Left lung (tissue), 10 donors: ENCODE data around the gene DARS2. TPM values are rescaled to one million over a fixed set of nuclear protein-coding genes. Genes with fewer than 3 reads are reported as not detected.
"Not testable (repeated sequence)": the region's sequence is repeated elsewhere in the genome, so short reads cannot be mapped to it uniquely, and the experiment has no call there.

ENCODE experiments used
- ATAC-seq: fragments of 200-7000 bp; cut with Tn5 transposase; one replicate; pipeline ENCODE4 v1.9.1; 2020; ENCODE audit warnings: moderate library complexity
- DNase-seq, 4 donors: peaks; one replicate each; pipeline ENCODE4 v3.0.0-alpha.2; 2013 to 2020
- H3K27ac ChIP-seq, 2 donors: fragments of 200-600 bp; sonication (generic) in 1 of 2; one replicate each; pipeline versions ENCODE4 v1.5.0 to v1.8.0; 2020 to 2021
- H3K27me3 ChIP-seq, 2 donors: fragments of 200-600 bp; sonication (generic) in 1 of 2; one replicate each; pipeline versions ENCODE4 v1.5.0 to v1.8.0; 2020 to 2021
- H3K36me3 ChIP-seq, 2 donors: fragments of 200-600 bp; sonication (generic) in 1 of 2; one replicate each; pipeline versions ENCODE4 v1.5.0 to v1.8.0; 2020 to 2021
- H3K4me1 ChIP-seq, 2 donors: fragments of 200-600 bp; one replicate each; pipeline ENCODE4 v1.8.0; 2021
- H3K4me3 ChIP-seq, 2 donors: fragments of 200-600 bp; sonication (generic) in 1 of 2; one replicate each; pipeline versions ENCODE4 v1.5.0 to v1.8.0; 2020 to 2021; ENCODE audit warnings: mild to moderate bottlenecking in 1 of 2
- H3K9me3 ChIP-seq, 2 donors: fragments of 200-600 bp; sonication (generic) in 1 of 2; one replicate each; pipeline versions ENCODE4 v1.5.0 to v1.8.0; 2020 to 2021
- intact Hi-C, 2 donors: fragments of 100-400 bp; cut with DNase I; formaldehyde crosslinking; loops; one replicate each; pipeline versions ENCODE4 v1.11.2 to v1.14.2; 2022
- polyA plus RNA-seq, 6 donors: library from polyadenylated mRNA; unstranded; fragments of 120-200 nt; gene quantifications; one replicate each; pipeline ENCODE4 v1.2.1, GENCODE V29; 2013; ENCODE audit not compliant: insufficient read length in 6 of 6
- total RNA-seq, 2 donors: library from RNA; stranded (reverse); fragmentation: NEBNext Ultra II Directional; extraction: Animal tissue kit (Norgen Biotek cat#: 25700); gene quantifications; one replicate each; pipeline ENCODE4 v1.2.1, GENCODE V29; 2021
- TF ChIP-seq, protein P1 (sequence below), 2 donors: fragments of 200-600 bp; sonication (generic) in 1 of 2; IDR thresholded peaks; one replicate each; pipeline versions ENCODE4 v1.5.0 to v1.8.0; 2021; ENCODE audit warnings: antibody characterized with exemption in 2 of 2
- donor health status: DM: no; HTN: yes; CAD: no.
- donor health status: DM: no; HTN: no; CAD: no.

DARS2 gene
- total and polyA plus RNA-seq, 8 donors: 19.9 to 24.7 (median 21.3) TPM

DNA sequence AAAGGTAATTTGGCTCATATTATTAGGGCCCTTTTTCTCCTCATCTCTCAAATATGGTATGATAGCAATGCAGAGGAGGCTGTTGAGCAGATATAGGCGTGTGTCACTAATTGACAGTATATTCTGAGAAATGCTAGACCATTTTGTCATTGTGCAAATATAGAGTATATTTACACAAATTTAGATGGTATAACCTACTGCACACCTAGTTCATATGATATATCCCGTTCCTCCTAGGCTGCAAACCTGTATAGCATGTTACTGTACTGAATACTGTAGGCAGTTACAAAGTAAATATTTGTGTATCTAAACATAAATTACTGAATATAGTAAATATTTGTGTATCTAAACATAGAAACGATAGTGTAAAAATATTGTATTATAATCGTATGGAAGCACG lies 52.3 kb downstream of the DARS2 start:
- no peaks in the 10 kb centered on the region for H3K9me3 ChIP-seq
- TF ChIP-seq, protein P1, sequence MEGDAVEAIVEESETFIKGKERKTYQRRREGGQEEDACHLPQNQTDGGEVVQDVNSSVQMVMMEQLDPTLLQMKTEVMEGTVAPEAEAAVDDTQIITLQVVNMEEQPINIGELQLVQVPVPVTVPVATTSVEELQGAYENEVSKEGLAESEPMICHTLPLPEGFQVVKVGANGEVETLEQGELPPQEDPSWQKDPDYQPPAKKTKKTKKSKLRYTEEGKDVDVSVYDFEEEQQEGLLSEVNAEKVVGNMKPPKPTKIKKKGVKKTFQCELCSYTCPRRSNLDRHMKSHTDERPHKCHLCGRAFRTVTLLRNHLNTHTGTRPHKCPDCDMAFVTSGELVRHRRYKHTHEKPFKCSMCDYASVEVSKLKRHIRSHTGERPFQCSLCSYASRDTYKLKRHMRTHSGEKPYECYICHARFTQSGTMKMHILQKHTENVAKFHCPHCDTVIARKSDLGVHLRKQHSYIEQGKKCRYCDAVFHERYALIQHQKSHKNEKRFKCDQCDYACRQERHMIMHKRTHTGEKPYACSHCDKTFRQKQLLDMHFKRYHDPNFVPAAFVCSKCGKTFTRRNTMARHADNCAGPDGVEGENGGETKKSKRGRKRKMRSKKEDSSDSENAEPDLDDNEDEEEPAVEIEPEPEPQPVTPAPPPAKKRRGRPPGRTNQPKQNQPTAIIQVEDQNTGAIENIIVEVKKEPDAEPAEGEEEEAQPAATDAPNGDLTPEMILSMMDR (IDR thresholded peaks at IDR 0.05): no peak

DNA sequence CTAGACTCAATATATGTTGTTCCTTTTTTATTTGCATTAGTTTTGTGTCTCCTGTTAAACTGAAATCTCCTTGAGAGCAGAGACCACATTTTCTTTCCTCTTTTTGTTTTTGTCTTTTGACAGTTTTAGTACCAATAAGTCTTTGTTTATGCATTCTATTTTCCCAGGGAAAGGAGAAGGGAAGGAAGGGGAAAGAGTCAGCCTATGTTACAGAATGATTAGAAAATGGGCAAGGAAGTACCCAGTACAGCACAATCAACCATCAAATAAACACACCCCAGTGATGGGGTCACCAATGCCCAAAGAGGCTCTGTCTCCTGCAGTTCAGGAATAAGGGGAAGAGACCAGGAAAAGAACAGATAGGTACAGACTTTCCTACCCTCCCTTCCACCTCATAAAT lies 53.8 kb downstream of the DARS2 start:
- DNase-seq (no peak), ATAC-seq (no peak)
- TF ChIP-seq, protein P1 (IDR thresholded peaks at IDR 0.05): no peak
- H3K27ac ChIP-seq: no peak overlapping the region
- no peaks in the 10 kb centered on the region for H3K27me3 ChIP-seq
- no peaks in the 10 kb centered on the region for H3K4me1 ChIP-seq
- H3K4me3 ChIP-seq: no peak overlapping the region
- no peaks in the 10 kb centered on the region for H3K9me3 ChIP-seq
- H3K36me3 ChIP-seq: peaks cover 0 to 41% of the 10 kb centered on the region in 2 donors
- intact Hi-C loops: no loop called here

More for the DNA sequence above, 52.3 kb downstream of the DARS2 start:
- DNase-seq (no peak), ATAC-seq (no peak)
- H3K27ac ChIP-seq: no peak overlapping the region
- no peak overlapping the region for H3K4me3 ChIP-seq
- intact Hi-C loops: no loop called here
- no peaks in the 10 kb centered on the region for H3K27me3 ChIP-seq
- H3K4me1 ChIP-seq: peaks cover 4 to 8% of the 10 kb centered on the region in 2 donors
- H3K36me3 ChIP-seq: peaks cover 0 to 44% of the 10 kb centered on the region in 2 donors

DNA sequence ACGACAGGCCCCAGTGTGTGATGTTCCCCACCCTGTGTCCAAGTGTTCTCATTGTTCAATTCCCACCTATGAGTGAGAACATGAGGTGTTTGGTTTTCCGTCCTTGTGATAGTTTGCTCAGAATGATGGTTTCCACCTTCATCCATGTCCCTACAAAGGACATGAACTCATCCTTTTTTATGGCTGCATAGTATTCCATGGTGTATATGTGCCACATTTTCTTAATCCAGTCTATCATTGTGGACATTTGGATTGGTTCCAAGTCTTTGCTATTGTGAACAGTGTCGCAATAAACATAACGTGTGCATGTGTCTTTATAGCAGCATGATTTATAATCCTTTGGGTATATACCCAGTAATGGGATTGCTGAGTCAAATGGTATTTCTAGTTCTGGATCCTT lies 56.6 kb downstream of the DARS2 start:
- intact Hi-C loops, H3K27me3 ChIP-seq, H3K27ac ChIP-seq, H3K4me3 ChIP-seq, DNase-seq, H3K4me1 ChIP-seq, H3K9me3 ChIP-seq, ATAC-seq: not testable (repeated sequence)
- H3K36me3 ChIP-seq: peaks cover 0 to 27% of the 10 kb centered on the region in 2 donors

DNA sequence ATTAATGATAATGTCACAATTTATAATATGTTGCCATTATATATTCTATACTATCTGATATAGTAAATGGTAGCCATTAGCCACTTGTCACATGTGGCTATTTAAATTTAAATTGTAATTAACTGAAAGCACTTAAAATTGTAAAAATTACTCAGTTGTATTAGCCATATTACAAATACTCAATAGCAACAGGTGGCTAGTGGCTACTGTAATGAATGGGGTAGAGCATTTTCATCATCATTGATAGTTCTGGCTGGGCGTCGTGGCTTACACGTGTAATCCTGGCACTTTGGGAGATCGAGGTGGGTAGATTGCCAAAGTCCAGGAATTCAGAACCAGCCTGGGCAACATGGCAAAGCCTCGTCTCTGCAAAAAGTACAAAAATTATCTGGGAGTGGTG lies 60.2 kb downstream of the DARS2 start:
- H3K4me3 ChIP-seq: no peak overlapping the region
- TF ChIP-seq, protein P1 (IDR thresholded peaks at IDR 0.05): no peak
- intact Hi-C loops: no loop called here

DNA sequence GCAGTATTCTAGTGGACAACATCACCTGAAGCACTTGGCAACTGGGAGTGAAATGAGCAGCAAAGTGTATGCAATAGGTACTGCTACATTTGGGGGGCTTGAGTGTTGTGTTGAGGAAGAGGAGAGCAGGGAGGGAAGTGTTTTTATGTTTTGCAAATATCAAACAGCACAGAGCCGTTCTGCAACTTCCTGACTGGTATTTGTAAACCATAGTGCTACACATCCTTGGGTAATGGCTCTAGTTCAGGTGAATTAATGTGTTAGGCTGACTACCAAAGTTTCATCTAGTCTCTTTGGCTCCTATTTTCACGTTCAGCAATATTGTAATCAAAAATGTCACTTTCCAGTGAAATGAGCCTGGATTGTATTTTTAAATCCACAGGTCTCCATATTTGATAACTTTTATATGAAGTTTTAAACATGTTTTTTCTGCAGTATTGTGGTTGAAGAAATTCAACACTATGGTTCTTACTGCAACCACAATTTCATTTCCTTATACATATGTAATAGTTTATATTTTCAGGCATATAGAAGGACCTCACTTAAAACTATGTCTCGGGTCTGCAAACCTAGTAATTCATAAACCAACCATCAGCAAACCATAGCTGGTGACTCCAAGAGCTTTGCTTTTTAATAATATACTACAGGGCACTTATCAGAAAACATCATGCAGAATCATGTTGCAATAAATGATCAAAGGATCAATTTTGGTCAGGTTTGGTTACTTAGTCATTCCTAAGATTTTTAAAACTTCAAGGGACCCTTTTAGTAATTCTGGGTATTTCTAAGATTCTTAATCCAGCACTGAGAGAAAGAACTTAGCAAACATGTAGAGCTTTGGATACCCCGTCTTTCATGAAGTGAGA lies 62.5 kb downstream of the DARS2 start:
- no peaks in the 10 kb centered on the region for H3K27me3 ChIP-seq
- H3K4me3 ChIP-seq: no peak overlapping the region
- DNase-seq: no peak
- TF ChIP-seq, protein P1 (IDR thresholded peaks at IDR 0.05): no peak
- peaks cover 0 to 17% of the 10 kb centered on the region in 2 donors for H3K36me3 ChIP-seq
- H3K9me3 ChIP-seq: no peaks in the 10 kb centered on the region
- H3K27ac ChIP-seq: peak overlapping the region in 1 of 2 donors; percentile 72
- H3K4me1 ChIP-seq: peaks cover 0 to 9% of the 10 kb centered on the region in 2 donors
- intact Hi-C loops: no loop called here
- ATAC-seq: no peak

More for the DNA sequence above, 60.2 kb downstream of the DARS2 start:
- DNase-seq (no peak), ATAC-seq (no peak)
- Histone ChIP-seq H3K9me3 (no peaks in the 10 kb centered on the region), H3K27ac (no peak overlapping the region), H3K4me1 (peaks cover 0 to 9% of the 10 kb centered on the region in 2 donors), H3K36me3 (peaks cover 0 to 21% of the 10 kb centered on the region in 2 donors), H3K27me3 (no peaks in the 10 kb centered on the region)
